ENCODE data around the gene RUFY1. TPM values are rescaled to one million over a fixed set of nuclear protein-coding genes. Genes with fewer than 3 reads are reported as not detected.

The RUFY1 gene
- total and polyA plus RNA-seq, 2 of the 13 experiments (the other 11 are each of a cell fraction or from before 2014, with no cell fraction given), result 19.9 to 31.9 TPM

DNA sequence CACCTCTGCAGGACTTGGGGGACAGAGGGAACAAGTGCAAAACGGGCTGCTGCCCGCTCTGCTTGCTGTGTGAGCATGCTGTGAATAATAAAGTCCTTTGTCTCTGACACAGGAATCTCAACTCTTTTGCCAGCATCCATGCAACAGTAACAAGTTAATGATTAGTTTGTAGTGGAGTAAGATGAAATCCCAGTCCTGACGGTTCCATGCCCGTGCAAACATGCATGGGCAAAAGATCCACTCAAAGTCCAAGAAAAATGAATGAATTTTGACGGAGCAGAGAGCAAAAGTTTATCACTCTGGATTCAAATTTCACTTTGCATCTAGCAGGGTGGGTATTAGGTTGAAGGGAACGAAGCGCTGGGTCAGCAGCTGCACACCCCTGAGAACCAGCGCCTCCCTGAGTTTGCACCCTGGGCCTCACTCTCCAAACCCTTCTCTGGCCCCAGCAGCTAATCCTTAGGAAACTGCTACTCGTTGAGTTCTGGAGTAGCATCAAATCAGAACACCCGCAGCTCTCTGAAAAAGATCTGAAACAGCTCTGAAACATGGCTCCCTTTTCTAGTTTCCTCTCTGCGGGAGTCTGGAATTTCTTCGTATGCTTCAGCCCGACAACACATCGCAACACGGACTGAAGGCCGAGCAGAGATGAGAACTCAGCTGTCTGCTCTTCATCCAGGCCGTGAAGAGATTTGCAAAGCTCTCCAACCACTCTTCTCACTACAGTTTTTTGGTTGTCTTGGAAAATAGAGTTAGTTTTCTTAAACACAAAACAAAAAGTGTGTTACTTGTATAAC is 45.6 kb upstream of the RUFY1 start (continued):
- TF ChIP-seq HOXA7 (CRISPR knock-in tag; IDR thresholded peaks at IDR 0.05) (no peak), PAWR (CRISPR knock-in tag; IDR thresholded peaks at IDR 0.05; ENCODE audit: borderline replicate concordance) (no peak), PLRG1 (conservative IDR thresholded peaks at IDR 0.05) (no peak), ZNF317 (CRISPR knock-in tag; IDR thresholded peaks at IDR 0.05) (no peak), ZNF569 (CRISPR knock-in tag; IDR thresholded peaks at IDR 0.05; ENCODE audit: borderline replicate concordance) (no peak), ZNF629 (CRISPR knock-in tag; conservative IDR thresholded peaks at IDR 0.05) (peak; percentile 7; the same call in 1 of the 2 replicates), ZHX1 (CRISPR knock-in tag; IDR thresholded peaks at IDR 0.05; ENCODE audit: low read depth) (peak; percentile 58; the same call in 1 of the 2 replicates), DR1 (CRISPR knock-in tag; IDR thresholded peaks at IDR 0.05) (no peak), JUND (CRISPR knock-in tag; IDR thresholded peaks at IDR 0.05) (no peak), ZNF570 (CRISPR knock-in tag; IDR thresholded peaks at IDR 0.05; ENCODE audit: borderline replicate concordance) (no peak), YEATS4 (CRISPR knock-in tag; IDR thresholded peaks at IDR 0.05; ENCODE audit: borderline replicate concordance) (0 out of 2 replicates have a peak, but pooled peaks have one; percentile 55), RARG (CRISPR knock-in tag; IDR thresholded peaks at IDR 0.05; ENCODE audit: low read depth) (no peak), ZNF382 (CRISPR knock-in tag; IDR thresholded peaks at IDR 0.05; ENCODE audit: borderline replicate concordance) (no peak), HOXA5 (CRISPR knock-in tag; IDR thresholded peaks at IDR 0.05) (no peak), CCDC6 (CRISPR knock-in tag; IDR thresholded peaks at IDR 0.05) (0 out of 2 replicates have a peak, but pooled peaks have one; percentile 41), GFI1 (CRISPR knock-in tag; IDR thresholded peaks at IDR 0.05; ENCODE audit: borderline replicate concordance) (peak; percentile 27; the same call in 1 of the 2 replicates), ZFP36L1 (CRISPR knock-in tag; IDR thresholded peaks at IDR 0.05) (peak; percentile 83), MAZ (IDR thresholded peaks at IDR 0.05; ENCODE audit: borderline replicate concordance, low read depth, low read length) (no peak), MAZ (CRISPR knock-in tag; IDR thresholded peaks at IDR 0.05; ENCODE audit: low read depth) (no peak), NFYC (CRISPR knock-in tag; IDR thresholded peaks at IDR 0.05) (no peak), TFDP1 (CRISPR knock-in tag; IDR thresholded peaks at IDR 0.05; ENCODE audit: borderline replicate concordance) (no peak), IRF2 (CRISPR knock-in tag; IDR thresholded peaks at IDR 0.05) (no peak)
- TF ChIP-seq, protein P1, sequence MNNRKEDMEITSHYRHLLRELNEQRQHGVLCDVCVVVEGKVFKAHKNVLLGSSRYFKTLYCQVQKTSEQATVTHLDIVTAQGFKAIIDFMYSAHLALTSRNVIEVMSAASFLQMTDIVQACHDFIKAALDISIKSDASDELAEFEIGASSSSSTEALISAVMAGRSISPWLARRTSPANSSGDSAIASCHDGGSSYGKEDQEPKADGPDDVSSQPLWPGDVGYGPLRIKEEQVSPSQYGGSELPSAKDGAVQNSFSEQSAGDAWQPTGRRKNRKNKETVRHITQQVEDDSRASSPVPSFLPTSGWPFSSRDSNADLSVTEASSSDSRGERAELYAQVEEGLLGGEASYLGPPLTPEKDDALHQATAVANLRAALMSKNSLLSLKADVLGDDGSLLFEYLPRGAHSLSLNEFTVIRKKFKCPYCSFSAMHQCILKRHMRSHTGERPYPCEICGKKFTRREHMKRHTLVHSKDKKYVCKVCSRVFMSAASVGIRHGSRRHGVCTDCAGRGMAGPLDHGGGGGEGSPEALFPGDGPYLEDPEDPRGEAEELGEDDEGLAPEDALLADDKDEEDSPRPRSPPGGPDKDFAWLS (CRISPR knock-in tag; IDR thresholded peaks at IDR 0.05; ENCODE audit: borderline replicate concordance), result no peak
- TF ChIP-seq, protein P2, sequence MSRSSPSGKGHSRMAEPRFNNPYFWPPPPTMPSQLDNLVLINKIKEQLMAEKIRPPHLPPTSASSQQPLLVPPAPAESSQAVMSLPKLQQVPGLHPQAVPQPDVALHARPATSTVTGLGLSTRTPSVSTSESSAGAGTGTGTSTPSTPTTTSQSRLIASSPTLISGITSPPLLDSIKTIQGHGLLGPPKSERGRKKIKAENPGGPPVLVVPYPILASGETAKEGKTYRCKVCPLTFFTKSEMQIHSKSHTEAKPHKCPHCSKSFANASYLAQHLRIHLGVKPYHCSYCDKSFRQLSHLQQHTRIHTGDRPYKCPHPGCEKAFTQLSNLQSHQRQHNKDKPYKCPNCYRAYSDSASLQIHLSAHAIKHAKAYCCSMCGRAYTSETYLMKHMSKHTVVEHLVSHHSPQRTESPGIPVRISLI (CRISPR knock-in tag; IDR thresholded peaks at IDR 0.05; ENCODE audit: borderline replicate concordance), result no peak
